HG03520 (cell line): ENCODE results near the gene PLA2G4C.
"Not testable (repeated sequence)": the region's sequence is repeated elsewhere in the genome, so short reads cannot be mapped to it uniquely, and the experiment has no call there.

ENCODE experiments used
- ATAC-seq: cut with Tn5 transposase; IDR thresholded peaks from one replicate; pipeline ENCODE4 v1.9.1; 2021; ENCODE audit warnings: mild to moderate bottlenecking, moderate library complexity; ENCODE audit not compliant: unreplicated experiment

The PLA2G4C gene

GRCh38 chr19:48111280-48111679, 663 bp upstream of the PLA2G4C start:
- ATAC-seq = no peak

DNA sequence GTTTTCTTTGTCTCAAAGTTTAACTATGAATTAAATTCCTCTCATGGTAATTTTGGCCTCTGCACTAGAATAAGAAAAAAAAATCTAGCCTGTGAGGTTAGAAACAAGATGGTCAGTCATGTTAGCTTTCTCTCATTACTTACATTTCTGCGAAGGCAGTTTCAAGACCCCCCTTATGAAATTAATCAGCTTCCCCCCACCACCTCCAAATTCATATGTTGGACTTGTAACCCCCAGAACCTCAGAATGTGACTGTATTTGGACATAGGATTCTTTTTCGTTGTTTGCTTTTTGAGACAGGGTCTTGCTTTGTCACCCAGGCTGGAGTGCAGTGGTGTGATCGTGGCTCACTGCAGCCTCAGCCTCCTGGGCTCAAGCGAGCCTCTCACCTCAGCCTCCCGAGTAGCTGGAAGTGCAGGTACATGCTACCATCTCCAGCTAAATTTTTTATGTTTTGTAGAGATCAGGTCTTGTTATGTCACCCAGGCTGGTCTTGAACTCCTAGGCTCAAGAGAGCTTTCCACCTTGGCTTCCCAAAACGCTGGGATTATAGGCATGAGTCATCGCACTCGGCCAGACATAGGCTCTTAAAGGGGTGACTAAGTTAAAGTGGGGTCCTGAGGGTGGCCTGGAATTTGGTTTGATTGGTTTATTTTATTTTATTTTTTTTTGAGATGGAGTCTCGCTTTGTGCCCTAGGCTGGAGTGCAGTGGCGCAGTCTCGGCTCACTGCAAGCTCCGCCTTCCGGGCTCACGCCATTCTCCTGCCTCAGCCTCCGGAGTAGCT, 1.4 kb downstream of the PLA2G4C start:
- ATAC-seq = no peak

- no peak for ATAC-seq
Observed at GRCh38 chr19:48103922-48104321, 6.7 kb downstream of the PLA2G4C start.

- ATAC-seq = no peak
Observed at GRCh38 chr19:48102870-48103751, 7.5 kb downstream of the PLA2G4C start.

- no peak for ATAC-seq
Observed at GRCh38 chr19:48095612-48096175, 14.9 kb downstream of the PLA2G4C start.

- no peak for ATAC-seq
Observed at GRCh38 chr19:48094855-48095203, 15.8 kb downstream of the PLA2G4C start.

DNA sequence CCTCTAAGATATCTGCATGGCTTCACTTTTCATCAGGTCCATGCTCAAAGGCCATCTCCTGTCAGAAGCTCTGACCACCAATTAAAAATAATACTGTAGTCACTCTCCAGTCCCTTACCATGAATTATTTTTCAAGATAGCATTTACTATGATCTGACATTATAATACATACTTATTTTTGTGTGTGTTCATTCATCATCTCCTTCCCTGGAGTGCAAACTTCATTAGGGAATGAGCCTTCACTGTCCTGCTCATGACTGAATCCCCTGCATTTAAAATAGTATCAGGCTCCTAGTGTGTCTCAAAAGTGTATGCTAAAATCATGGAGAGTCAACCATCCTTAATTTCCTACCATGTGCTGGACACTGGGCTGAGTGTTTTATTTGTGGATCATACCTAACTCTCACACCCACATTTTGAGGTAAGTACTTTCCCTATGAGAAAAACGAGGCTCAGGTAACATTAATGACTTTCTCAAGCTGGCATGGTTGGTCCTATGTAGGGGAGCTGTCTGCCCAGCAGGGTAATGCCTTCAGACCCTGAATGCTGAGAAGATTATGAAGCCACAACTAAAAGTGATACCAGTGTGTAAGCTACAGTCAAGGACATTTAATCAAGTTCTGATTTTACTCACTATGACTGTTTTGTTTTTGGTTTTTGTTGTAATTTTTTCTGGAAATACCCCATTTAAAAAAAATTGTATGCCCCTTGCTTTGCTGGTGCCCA, 16.3 kb downstream of the PLA2G4C start:
- no peak for ATAC-seq

- not testable (repeated sequence) for ATAC-seq
Observed at GRCh38 chr19:48091111-48091718, 19.4 kb downstream of the PLA2G4C start.

DNA sequence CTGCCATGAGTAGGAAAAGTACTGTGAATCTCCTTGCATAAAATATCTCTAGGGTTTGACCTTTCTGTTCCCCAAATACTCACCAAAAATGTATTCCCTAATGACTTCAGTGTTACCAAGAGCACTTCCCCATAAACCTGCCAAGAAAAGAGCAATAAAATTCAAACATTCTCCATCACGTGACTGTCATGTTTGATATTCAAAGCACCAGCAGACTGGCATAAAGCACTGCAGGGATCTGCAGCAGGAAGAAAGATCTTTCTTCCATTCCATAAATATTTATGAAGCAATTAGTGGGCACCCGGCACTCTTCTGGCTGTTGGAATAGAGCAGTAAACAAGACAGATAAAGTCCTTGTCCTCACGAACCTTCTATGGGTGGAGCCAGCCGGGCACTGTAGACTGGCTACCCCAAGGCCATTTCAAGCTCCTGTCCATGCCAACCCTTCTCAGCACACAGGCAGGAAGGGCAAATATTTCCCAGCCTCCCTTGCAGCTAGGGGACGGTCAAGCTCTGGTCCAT, 20.3 kb downstream of the PLA2G4C start:
- no peak for ATAC-seq

DNA sequence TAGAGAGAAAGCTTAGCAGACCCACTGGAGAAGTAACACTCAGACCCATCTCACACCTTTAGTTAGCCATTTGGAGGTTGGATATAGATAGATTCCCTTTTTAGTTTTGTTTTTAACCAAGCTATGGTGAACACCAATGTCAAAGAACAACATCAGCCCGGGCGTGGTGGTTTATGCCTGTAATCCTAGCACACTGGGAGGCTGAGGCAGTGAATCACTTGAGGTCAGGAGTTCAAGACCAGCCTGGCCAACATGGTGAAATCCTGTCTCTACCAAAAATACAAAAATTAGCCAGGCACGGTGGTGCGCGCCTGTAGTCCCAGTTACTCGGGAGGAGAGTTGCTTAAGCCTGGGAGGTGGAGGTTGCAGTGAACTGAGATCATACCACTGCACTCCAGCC, 21.6 kb downstream of the PLA2G4C start:
- not testable (repeated sequence) for ATAC-seq

DNA sequence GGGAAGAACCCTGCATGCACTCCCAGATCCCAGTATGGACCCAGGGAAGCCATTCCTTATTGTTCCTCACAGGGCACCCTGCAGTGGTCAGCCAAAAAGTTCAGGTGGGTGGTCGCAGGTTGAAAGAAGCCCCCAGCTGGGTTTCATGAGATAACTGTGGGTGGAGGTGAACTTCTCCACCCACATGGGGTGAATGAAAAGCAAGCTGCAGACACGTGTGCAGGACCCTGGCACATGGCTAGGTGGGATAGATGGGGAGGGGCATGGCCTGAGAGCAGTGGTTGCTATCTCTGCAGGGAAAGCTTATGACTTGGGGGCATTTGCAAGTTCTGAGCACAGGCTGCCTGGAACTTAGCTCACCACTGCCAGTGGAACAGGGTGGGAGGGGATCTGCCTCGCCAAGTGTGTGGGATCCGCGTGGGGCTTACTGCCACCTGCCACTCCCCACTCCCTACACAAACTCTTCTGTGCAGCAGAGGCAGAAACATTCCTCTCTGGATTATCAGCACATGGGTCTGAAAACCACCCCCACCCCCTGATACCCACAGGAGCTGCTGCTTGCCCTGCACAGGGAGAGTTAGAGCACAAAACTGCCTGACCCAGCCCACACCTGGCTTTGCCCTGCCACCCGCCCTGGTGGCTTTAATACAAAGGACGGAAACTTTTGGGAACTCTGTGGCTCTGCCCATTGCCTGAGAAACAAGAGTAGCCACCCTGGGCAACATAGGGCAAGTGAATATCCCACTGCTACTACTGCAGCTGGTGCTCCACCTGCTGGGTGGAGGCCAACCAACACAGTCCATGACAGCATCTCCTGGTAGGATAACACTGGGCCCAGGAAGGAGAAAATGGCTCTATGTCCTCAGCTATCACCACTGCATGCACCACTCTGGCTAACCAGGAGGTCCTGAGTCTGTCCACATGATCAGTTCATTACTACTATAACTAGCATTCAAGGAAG, 24.4 kb downstream of the PLA2G4C start:
- no peak for ATAC-seq

DNA sequence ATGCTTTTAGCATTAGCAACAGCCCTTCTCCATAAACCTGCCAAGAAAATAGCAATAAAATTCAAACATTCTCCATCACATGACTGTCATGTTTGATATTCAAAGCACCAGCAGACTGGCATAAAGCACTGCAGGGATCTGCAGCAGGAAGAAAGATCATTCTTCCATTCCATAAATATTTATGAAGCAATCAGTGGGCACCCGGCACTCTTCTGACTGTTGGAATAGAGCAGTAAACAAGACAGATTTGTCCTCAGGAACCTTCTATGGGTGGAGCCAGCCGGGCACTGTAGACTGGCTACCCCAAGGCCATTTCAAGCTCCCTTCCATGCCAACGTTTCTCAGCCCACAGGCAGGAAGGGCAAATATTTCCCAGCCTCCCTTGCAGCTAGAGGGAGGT, 25.5 kb downstream of the PLA2G4C start:
- ATAC-seq = no peak

DNA sequence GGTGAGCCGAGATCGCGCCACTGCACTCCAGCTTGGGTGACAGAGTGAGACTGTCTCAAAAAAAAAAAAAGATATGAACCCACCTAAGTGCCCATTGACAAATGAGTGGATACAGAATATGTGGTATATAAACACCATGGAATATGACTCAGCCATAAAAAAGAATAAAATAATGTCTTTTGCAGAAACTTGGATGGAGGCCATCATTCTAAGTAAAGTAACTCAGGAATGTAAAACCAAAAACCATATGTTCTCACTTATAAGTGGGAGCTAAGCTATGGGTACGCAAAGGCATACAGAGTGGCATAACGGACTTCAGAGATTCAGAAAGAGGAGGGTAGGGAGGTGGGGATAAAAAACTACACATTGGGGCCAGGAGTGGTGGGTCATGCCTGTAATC, 29.5 kb downstream of the PLA2G4C start:
- ATAC-seq = no peak

GRCh38 chr19:48070177-48070769, 40.3 kb downstream of the PLA2G4C start:
- ATAC-seq = not testable (repeated sequence)

GRCh38 chr19:48069435-48069834, 41.2 kb downstream of the PLA2G4C start:
- ATAC-seq = no peak

- ATAC-seq = no peak
Observed at GRCh38 chr19:48064509-48064908, 46.1 kb downstream of the PLA2G4C start.

- no peak for ATAC-seq
Observed at GRCh38 chr19:48061401-48062344, 48.9 kb downstream of the PLA2G4C start.

DNA sequence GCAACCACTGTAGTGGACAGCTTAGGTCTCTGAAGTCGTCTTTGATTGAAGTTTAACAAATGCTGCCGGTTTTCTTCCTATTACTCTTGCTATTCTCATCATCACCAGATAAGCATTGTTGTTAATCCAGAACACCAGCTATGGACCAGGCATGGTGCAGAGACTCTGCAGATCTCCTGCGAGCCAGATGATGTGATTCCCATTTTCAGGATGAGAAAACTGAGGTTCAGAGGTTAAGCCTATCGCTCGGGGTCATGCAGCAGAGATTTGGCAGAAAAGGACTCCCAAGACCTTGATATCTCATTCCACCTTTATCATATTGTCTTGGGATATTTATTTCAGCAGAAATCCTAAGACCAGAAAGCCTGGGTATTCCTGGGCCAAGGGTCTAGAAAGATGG, 50.2 kb downstream of the PLA2G4C start:
- ATAC-seq = no peak
